KOPT-K1 (cell line): ENCODE data around the gene MN1.

Experiments
- H3K27ac ChIP-seq: fragments of 200-600 bp; sonication (generic); 2 replicates; pipeline ENCODE4 v1.5.1; 2016; ENCODE audit warnings: antibody characterized with exemption, mild to moderate bottlenecking, low read depth, low read length; ENCODE audit not compliant: poor library complexity, severe bottlenecking
- H3K36me3 ChIP-seq: fragments of 200-600 bp; sonication (generic); 2 replicates; pipeline ENCODE4 v1.5.1; 2017; ENCODE audit warnings: antibody characterized with exemption, mild to moderate bottlenecking, low read length, moderate library complexity; ENCODE audit not compliant: insufficient read depth
- H3K9me3 ChIP-seq: fragments of 200-600 bp; sonication (generic); 2 replicates; pipeline ENCODE4 v1.5.1; 2017; ENCODE audit warnings: antibody characterized with exemption, low read length, mild to moderate bottlenecking; ENCODE audit not compliant: insufficient read depth, poor library complexity, severe bottlenecking

The MN1 gene

DNA sequence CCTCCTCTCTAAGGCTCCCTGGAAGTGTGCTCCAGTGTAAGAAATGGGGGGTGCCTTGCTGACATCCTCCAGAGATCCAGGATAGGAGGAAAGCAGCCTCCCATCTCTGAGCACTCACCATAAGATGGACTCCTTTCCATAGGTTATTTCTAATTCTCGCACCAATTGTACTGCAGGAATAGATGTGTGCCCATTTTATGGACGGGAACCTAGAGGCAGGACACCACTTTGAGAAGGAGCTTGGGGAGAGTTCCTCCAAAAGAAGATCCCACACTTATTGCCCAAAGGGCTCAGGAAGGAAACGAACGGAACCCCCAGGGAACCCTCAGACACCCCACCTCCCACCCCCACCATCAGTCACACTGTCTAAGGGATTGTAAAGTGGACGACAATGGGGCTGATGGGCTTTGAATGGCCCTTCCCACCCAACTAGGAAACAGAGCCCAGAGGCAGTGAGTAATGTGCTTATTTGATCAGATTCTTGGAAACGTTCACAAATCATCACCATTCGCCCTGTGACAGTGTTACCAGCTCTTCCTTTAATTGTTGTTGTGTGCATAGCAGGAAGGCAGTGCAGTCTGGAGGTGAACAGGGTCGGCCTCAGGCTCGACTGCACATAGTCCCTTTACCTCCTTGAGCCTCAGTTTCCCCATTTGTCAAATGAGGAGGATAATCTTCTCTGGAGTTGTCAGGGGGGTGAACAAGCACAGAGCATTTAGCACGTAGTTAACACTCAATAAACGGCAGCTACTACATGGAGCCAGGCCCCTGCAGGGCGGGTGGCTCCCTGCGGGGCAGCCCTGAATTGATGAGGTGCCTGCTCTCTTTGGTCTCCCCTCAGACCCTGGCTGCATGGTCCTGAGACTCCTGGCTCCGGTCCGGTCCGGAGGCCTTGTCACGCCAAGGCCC is 8.4 kb upstream of the MN1 start:
- no peak overlapping the region for H3K27ac ChIP-seq
- H3K9me3 ChIP-seq: no peaks in the 10 kb centered on the region
- no peaks in the 10 kb centered on the region for H3K36me3 ChIP-seq

- no peaks in the 10 kb centered on the region for H3K36me3 ChIP-seq
- no peaks in the 10 kb centered on the region for H3K9me3 ChIP-seq
- H3K27ac ChIP-seq: no peak overlapping the region
Measured at GRCh38 chr22:27809226-27809603, 7.7 kb upstream of the MN1 start.

- no peaks in the 10 kb centered on the region for H3K36me3 ChIP-seq
- no peak overlapping the region for H3K27ac ChIP-seq
- no peaks in the 10 kb centered on the region for H3K9me3 ChIP-seq
Measured at GRCh38 chr22:27808451-27809225, 7.1 kb upstream of the MN1 start.

- no peaks in the 10 kb centered on the region for H3K9me3 ChIP-seq
- H3K27ac ChIP-seq: no peak overlapping the region
- H3K36me3 ChIP-seq: no peaks in the 10 kb centered on the region
Measured at GRCh38 chr22:27805841-27806240, 4.3 kb upstream of the MN1 start.

DNA sequence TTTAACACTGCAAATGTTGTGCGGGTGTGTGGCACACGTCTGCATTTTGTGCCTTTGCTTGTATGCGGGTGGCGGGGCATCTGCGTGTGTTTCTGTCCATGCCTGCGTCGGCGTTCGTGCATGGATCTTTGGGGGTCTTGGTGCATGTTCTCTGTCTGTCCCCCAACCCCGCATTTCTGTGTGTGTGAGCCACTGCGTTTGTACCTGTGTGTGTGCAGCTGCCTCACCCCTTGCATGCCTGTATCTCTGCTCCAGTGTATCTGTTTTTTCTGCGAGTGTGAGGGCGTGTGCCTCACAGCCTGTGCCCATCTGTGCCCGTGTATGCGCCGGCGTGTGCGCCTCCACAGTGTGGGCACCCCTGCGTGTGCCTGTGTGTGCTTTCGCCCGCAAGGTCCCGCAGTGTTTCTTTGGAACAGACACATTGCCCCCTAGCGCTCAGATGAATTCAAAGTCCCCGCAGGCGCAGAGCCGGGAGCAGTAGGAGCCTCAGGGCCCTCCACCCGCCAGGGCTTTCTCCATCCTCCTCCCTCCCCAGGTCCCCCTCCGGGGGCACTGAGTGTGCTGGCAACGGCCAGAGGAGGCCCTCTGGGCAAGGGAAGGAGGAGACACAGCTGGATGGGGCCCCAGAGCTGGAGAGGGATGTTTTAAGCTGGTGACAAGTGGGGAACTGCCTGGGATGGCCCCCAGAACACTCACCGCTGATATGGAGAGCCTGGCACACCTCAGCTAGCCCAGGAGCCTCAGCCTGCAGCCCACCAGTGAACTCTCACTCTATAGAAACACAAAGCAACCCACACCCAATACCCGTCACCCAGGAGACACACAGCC is 3.1 kb upstream of the MN1 start:
- Histone ChIP-seq H3K36me3 (no peaks in the 10 kb centered on the region), H3K9me3 (no peaks in the 10 kb centered on the region), H3K27ac (no peak overlapping the region)

- Histone ChIP-seq H3K9me3 (no peaks in the 10 kb centered on the region), H3K36me3 (no peaks in the 10 kb centered on the region), H3K27ac (no peak overlapping the region)
Measured at GRCh38 chr22:27803841-27804415, 2.4 kb upstream of the MN1 start.

DNA sequence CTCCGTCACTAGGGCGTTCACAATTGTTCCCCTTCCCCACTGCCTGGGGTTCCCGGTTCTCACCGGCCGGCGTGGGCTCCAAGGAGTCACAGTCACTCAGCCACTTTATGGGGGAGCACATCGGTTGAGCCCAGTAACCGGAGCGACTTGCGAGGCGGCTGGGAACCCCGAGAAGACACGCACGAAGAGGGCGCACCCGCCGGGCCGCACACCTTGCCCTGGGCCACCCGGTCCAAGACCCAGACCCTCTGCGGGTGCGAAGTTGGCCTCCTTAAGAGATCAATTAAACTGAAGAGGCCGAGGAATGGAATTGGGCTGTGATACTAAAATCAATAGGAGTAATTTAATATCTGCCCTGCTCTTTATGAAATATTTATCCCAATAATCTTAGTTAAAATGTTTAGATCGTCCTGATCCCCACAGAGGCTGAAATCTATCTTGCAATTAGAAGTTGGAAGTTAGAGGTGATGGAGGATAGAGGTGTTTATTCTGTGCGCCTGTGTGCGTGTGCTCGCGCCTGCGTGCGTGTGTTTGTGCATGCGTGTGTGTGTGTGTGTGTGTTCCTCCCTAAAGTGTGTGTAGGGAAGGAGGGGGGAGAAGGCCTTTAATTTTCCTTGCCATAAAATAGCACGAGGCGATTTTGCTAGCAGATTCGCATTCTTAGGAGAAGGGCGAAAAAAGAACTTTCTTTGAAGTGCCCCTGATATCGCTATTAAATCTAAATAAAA is 954 bp upstream of the MN1 start:
- Histone ChIP-seq H3K36me3 (no peaks in the 10 kb centered on the region), H3K9me3 (no peaks in the 10 kb centered on the region), H3K27ac (no peak overlapping the region)

- no peak overlapping the region for H3K27ac ChIP-seq
- H3K9me3 ChIP-seq: no peaks in the 10 kb centered on the region
- H3K36me3 ChIP-seq: no peaks in the 10 kb centered on the region
Measured at GRCh38 chr22:27801202-27801615, 347 bp downstream of the MN1 start.

DNA sequence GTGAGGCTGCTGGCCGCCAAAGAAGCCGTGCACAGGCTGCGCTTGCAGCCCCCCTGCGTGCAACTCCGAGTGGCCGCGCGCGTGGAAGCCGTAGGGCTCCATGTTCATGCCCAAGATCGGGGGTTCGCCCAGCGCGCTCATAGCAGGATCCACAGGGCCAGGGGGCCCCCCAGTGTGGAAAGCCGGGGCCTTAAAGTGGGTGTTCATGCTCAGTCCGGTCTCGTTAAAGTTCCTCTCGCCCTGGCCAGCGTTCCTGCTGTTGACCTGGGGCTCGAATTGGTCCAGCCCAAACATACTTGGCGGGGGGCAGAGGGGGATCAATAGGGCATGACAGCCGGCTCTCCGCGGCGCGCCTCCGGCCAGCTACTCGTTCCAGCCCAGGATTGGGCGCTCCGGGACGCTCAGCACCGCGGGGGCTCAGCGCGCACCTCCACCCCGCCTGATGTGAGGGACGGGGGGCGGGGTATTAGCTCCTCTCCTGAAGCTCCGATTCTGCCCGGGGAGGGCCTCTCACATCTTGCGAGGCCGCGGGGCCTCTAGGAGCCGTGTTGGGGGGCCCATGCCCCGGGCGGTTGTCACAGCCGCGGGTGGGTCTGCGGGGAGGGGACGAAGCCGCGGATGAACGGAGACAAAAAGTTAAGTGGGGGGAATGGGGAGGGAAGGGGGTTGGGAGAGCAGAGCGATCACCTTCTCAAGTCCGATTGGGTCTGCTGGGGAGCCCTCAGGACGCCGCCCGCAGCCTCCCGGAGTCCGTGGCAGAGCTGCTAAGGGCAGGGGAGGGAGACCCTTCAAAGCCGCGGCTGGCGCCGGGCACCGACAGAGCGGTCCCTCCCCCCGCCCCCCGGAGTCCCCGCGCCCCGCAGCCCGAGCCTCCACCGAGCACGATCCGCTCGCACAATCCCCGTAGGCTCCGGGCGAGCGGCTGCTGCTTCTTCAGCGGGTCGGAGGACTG is 1.0 kb downstream of the MN1 start:
- no peaks in the 10 kb centered on the region for H3K9me3 ChIP-seq
- no peak overlapping the region for H3K27ac ChIP-seq
- H3K36me3 ChIP-seq: no peaks in the 10 kb centered on the region

- Histone ChIP-seq H3K9me3 (no peaks in the 10 kb centered on the region), H3K36me3 (no peaks in the 10 kb centered on the region), H3K27ac (no peak overlapping the region)
Measured at GRCh38 chr22:27799827-27800249, 1.7 kb downstream of the MN1 start.

DNA sequence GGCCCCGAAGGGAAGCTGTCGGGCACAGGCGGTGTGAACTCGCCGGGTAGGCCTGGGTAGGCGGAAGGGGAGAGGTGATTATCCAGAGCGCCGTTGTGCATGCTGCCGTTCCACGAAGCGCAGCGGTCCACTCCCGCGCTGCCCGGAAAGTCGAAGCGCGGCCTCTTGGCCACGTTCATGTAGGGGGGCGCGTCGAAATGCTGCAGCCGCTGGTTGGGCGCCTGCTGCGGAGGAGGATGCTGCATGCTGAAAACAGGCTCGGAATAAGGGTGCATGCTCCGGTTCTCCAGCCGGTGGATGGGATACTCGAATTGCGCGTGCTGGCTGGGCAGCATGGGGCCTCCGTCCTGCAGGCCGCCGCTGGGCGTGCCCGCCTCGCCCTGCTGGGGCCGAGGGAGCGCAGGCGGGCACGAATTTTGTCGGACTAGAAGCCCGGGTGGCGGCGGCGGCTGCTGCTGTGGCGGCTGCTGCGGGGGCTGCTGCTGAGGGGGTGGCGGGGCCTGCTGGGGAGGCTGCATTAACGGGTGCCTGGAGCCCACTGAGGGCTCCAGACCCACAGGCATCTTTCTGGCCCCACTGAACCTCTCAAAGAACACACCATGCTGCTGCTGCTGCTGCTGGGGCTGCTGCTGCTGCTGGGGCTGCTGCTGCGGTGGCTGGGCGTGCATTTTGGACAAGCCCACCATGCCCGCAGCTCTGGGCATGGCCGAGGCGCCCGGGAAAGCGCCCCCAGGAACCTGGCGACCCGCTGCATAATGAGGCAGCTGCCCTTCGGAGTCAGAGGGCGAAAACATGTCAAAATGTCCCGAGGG is 2.3 kb downstream of the MN1 start:
- no peaks in the 10 kb centered on the region for H3K36me3 ChIP-seq
- no peaks in the 10 kb centered on the region for H3K9me3 ChIP-seq
- H3K27ac ChIP-seq: no peak overlapping the region

- Histone ChIP-seq H3K27ac (no peak overlapping the region), H3K9me3 (no peaks in the 10 kb centered on the region), H3K36me3 (no peaks in the 10 kb centered on the region)
Measured at GRCh38 chr22:27798511-27799014, 3.0 kb downstream of the MN1 start.
